HepG2 (cell line): Measurements from ENCODE around the gene SWI5. TPM values are rescaled to one million over a fixed set of nuclear protein-coding genes. Genes with fewer than 3 reads are reported as not detected.
A peak's percentile ranks its signal among the peaks of the same experiment; 100 is the strongest.

Experiments
- ATAC-seq: fragments of 200-7000 bp; cut with Tn5 transposase; 3 replicates; pipeline ENCODE4 v1.9.1; 2020; ENCODE audit warnings: mild to moderate bottlenecking, moderate library complexity
- BruUV-seq: library from RNA; stranded (reverse); fragments of 400-500 nt; replicated peaks from 2 replicates; lab custom pipeline; 2021; lab: Mats Ljungman, UMichigan
- CTCF ChIA-PET: fragments of 300-600 bp; formaldehyde crosslinking; extraction: SDS; loops from one replicate; lab custom pipeline; 2021; ENCODE audit warnings: low total read pairs, inconsistent platforms, low intra/inter-chr PET ratio; lab: Yijun Ruan, JAX
- POLR2A ChIA-PET: fragments of 350-600 bp; sonication (Branson Sonifier 250); formaldehyde crosslinking; loops from one replicate; lab custom pipeline; 2020; ENCODE audit warnings: antibody characterized with exemption, inconsistent platforms; lab: Yijun Ruan, JAX
- DNase-seq: peaks from one replicate; pipeline ENCODE4 v3.0.0-alpha.2; 2015; ENCODE audit warnings: low spot score
- FAIRE-seq: peaks from 3 replicates; lab custom pipeline; 2011; peaks lifted over from hg19 to GRCh38; lab: Jason Lieb, UNC
- H2AFZ ChIP-seq: one replicate; pipeline ENCODE4 v1.6.1; 2011; ENCODE audit warnings: low read length, inconsistent platforms
- H3K27ac ChIP-seq: fragments of 300-600 bp; 3 replicates; pipeline ENCODE4 v1.8.0; 2011; ENCODE audit warnings: mixed run types, mild to moderate bottlenecking, mixed read lengths, low read length, inconsistent platforms; ENCODE audit not compliant: insufficient read depth; ENCODE audit errors: extremely low read length
- H3K27me3 ChIP-seq, 2 experiments: fragments of 200-600 bp in 1 of 2; 2 replicates in 1 of 2; 3 replicates in 1 of 2; pipeline versions ENCODE4 v1.6.0 to v1.8.0; 2011; ENCODE audit warnings: low read length in 2 of 2, mild to moderate bottlenecking in 2 of 2, moderate library complexity in 2 of 2, inconsistent platforms in 1 of 2; ENCODE audit not compliant: insufficient read depth in 2 of 2, control insufficient read depth in 1 of 2
- H3K36me3 ChIP-seq, 2 experiments: fragments of 200-600 bp in 1 of 2; replicated peaks in 1 of 2; 2 replicates in 1 of 2; 3 replicates in 1 of 2; pipeline versions ENCODE4 v1.5.1 to v1.8.0; 2011; ENCODE audit warnings: low read length in 2 of 2, inconsistent platforms in 1 of 2; ENCODE audit not compliant: insufficient read depth in 2 of 2, control insufficient read depth in 1 of 2
- H3K4me1 ChIP-seq: 2 replicates; pipeline ENCODE4 v1.5.1; 2012; ENCODE audit warnings: low read length, inconsistent platforms; ENCODE audit not compliant: insufficient read depth
- H3K4me2 ChIP-seq: 2 replicates; pipeline ENCODE4 v1.6.0; 2011; ENCODE audit warnings: low read depth, low read length, inconsistent platforms
- H3K4me3 ChIP-seq, 3 experiments: fragments of 200-600 bp in 1 of 3; sonication (generic), shearing (Covaris generic) in 1 of 3; replicated peaks in 1 of 3; 2 replicates each; pipeline ENCODE4 v1.5.1; 2011 to 2016; ENCODE audit warnings: low read length in 3 of 3, inconsistent platforms in 2 of 3, low read depth in 2 of 3, mild to moderate bottlenecking in 2 of 3, control low read depth in 1 of 3, mixed read lengths in 1 of 3; ENCODE audit not compliant: insufficient read depth in 1 of 3
- H3K79me2 ChIP-seq: one replicate; pipeline ENCODE4 v1.6.1; 2011; ENCODE audit warnings: low read length, inconsistent platforms; ENCODE audit not compliant: insufficient read depth
- H3K9ac ChIP-seq: 2 replicates; pipeline ENCODE4 v1.6.0; 2011; ENCODE audit warnings: mild to moderate bottlenecking, low read depth, low read length, inconsistent platforms; ENCODE audit not compliant: insufficient read depth
- H3K9me3 ChIP-seq: 2 replicates; pipeline ENCODE4 v1.5.1; 2012; ENCODE audit warnings: mild to moderate bottlenecking, low read length
- H4K20me1 ChIP-seq: 2 replicates; pipeline ENCODE4 v1.6.0; 2011; ENCODE audit warnings: inconsistent platforms, mild to moderate bottlenecking, low read length, moderate library complexity; ENCODE audit not compliant: insufficient read depth
- ATAD3A ChIP-seq: sonication (generic); formaldehyde crosslinking; IDR thresholded peaks from 2 replicates; pipeline ENCODE4 v1.4.0; 2020; ENCODE audit warnings: missing genetic modification reagents
- ELF3 ChIP-seq: IDR thresholded peaks from 2 replicates; pipeline ENCODE4 v1.6.1; 2016; ENCODE audit warnings: missing genetic modification reagents, missing compliant biosample characterization
- MXD1 ChIP-seq: sonication (generic); formaldehyde crosslinking; IDR thresholded peaks from 2 replicates; pipeline ENCODE4 v1.4.0; 2020; ENCODE audit warnings: mild to moderate bottlenecking, missing genetic modification reagents
- PATZ1 ChIP-seq: sonication (generic); formaldehyde crosslinking; IDR thresholded peaks from 2 replicates; pipeline ENCODE4 v1.4.0; 2020; ENCODE audit warnings: missing genetic modification reagents
- TFAP4 ChIP-seq: sonication (generic); IDR thresholded peaks from 2 replicates; pipeline ENCODE4 v1.6.1; 2016; ENCODE audit warnings: low read depth, borderline replicate concordance
- ZNF281 ChIP-seq: sonication (generic); formaldehyde crosslinking; IDR thresholded peaks from 2 replicates; pipeline ENCODE4 v1.4.0; 2020; ENCODE audit warnings: missing genetic modification reagents, borderline replicate concordance
- WGBS: methylation state at CpG from one replicate; pipeline ENCODE4 v1.1.6; 2017; ENCODE audit warnings: low lambda C conversion rate; 5-methylcytosine and 5-hydroxymethylcytosine counted together
- in situ Hi-C: cut with HindIII; loops from 2 replicates; pipeline ENCODE4 v1.10.0; 2017; ENCODE audit warnings: low pct_unique_long_range_greater_than_20kb; ENCODE audit not compliant: extremely low pct_ligation_motif_present
- intact Hi-C: fragments of 100-400 bp; cut with micrococcal nuclease; formaldehyde crosslinking; loops from one replicate; pipeline ENCODE4 v1.10.0; 2022; ENCODE audit not compliant: unreplicated experiment
- polyA plus RNA-seq, 8 experiments: library from polyadenylated mRNA; depleted of rRNA in 3 of 8; stranded (reverse) in 7 of 8; unstranded in 1 of 8; fragments of >200 nt; fragmentation: Illumina TruSeq in 4 of 8; extraction: Trizol in 4 of 8; gene quantifications; 2 replicates each; pipeline versions ENCODE4 v1.2.1 to v1.2.3, GENCODE V29; 2011 to 2016; ENCODE audit warnings: low read depth in 4 of 8, missing spikeins in 1 of 8, mixed read lengths in 1 of 8; ENCODE audit not compliant: insufficient read depth in 1 of 8
- total RNA-seq, 5 experiments: library from RNA; depleted of rRNA; stranded (reverse); fragments of >200 nt; fragmentation: Illumina TruSeq; extraction: Trizol; gene quantifications; 2 replicates each; pipeline ENCODE4 v1.2.3, GENCODE V29; 2016; ENCODE audit warnings: low read depth in 1 of 5

SWI5 gene
- total and polyA plus RNA-seq, 2 of the 13 experiments (the other 11 are each of a cell fraction or from before 2014, with no cell fraction given), result 39.2 to 41.0 TPM

GRCh38 chr9:128244837-128245231, 31.2 kb upstream of the SWI5 start:
- Histone ChIP-seq H3K27ac (no peak overlapping the region), H3K4me1 (peaks cover 47% of the 10 kb centered on the region), H3K36me3 (no peaks in the 10 kb centered on the region), H3K9me3 (no peaks in the 10 kb centered on the region), H3K27me3 (peaks cover 0 to 11% of the 10 kb centered on the region in 2 experiments; a peak in 1 of 5 replicates), H3K9ac (peak overlapping the region; percentile 56; the same call in 1 of the 2 replicates), H3K4me2 (peak overlapping the region; percentile 99), H4K20me1 (no peaks in the 10 kb centered on the region), H3K79me2 (no peaks in the 10 kb centered on the region), H2AFZ (no peak overlapping the region), H3K4me3 (peak overlapping the region; percentile 17 to 64 (median 26); a peak in 4 of 6 replicates)
- in situ Hi-C loops, result no loop called here
- BruUV-seq, result no TSS peak
- no peak for FAIRE-seq
- peak; percentile 51 for DNase-seq
- intact Hi-C loops, result no loop called here
- ATAC-seq, result peak; percentile 58
- ChIA-PET POLR2A (interaction anchor here (1.2 to 2.1 kb wide), 2 partner anchors 10 to 31 kb away, joined by 8 to 13 read pairs; partner anchors contain the start of genes GOLGA2 and SWI5), CTCF (no interaction called here)
- TF ChIP-seq MXD1 (no peak), ATAD3A (CRISPR knock-in tag) (no peak), PATZ1 (CRISPR knock-in tag) (0 out of 2 replicates have a peak, but pooled peaks have one; percentile 42), ZNF281 (CRISPR knock-in tag) (peak; percentile 43; the same call in 1 of the 2 replicates), ELF3 (CRISPR knock-in tag) (0 out of 2 replicates have a peak, but pooled peaks have one; percentile 26), TFAP4 (peak; percentile 14; the same call in 1 of the 2 replicates)
- 0% methylated on average over 5 of the region's 18 CpGs for WGBS
